ENCODE measurements around the gene KIF5A. TPM values are rescaled to one million over a fixed set of nuclear protein-coding genes. Genes with fewer than 3 reads are reported as not detected.

The KIF5A gene
- total and polyA plus RNA-seq, 2 donors: 1.3 to 1.5 TPM

GRCh38 chr12:57523706-57524614 is 25.9 kb upstream of the KIF5A start:
- no peak for DNase-seq (ENCODE audit: extremely low spot score)
- peaks cover 1% of the 10 kb centered on the region for H3K36me3 ChIP-seq (ENCODE audit: insufficient read depth)
- peak overlapping the region; percentile 52 for H3K4me3 ChIP-seq (ENCODE audit: low read depth, low read length)
- 57% methylated on average over 14 of the region's 14 CpGs for WGBS
- no peaks in the 10 kb centered on the region for H3K4me1 ChIP-seq (ENCODE audit: insufficient read depth)
- no peak overlapping the region for H3K27ac ChIP-seq (ENCODE audit: low read depth)

- no peak for DNase-seq (ENCODE audit: extremely low spot score)
- Histone ChIP-seq H3K4me3 (ENCODE audit: low read depth, low read length) (no peak overlapping the region), H3K4me1 (ENCODE audit: insufficient read depth) (no peaks in the 10 kb centered on the region), H3K27ac (ENCODE audit: low read depth) (no peak overlapping the region), H3K36me3 (ENCODE audit: insufficient read depth) (peaks cover 1% of the 10 kb centered on the region)
- 62% methylated on average over 11 of the region's 11 CpGs for WGBS
Observed at GRCh38 chr12:57524814-57525614, 24.8 kb upstream of the KIF5A start.

GRCh38 chr12:57525615-57526383 is 24.0 kb upstream of the KIF5A start:
- H3K4me1 ChIP-seq (ENCODE audit: insufficient read depth): no peaks in the 10 kb centered on the region
- peaks cover 4% of the 10 kb centered on the region for H3K36me3 ChIP-seq (ENCODE audit: insufficient read depth)
- H3K4me3 ChIP-seq (ENCODE audit: low read depth, low read length): no peak overlapping the region
- 81% methylated on average over 16 of the region's 16 CpGs for WGBS
- no peak for DNase-seq (ENCODE audit: extremely low spot score)
- H3K27ac ChIP-seq (ENCODE audit: low read depth): no peak overlapping the region

- Histone ChIP-seq H3K4me1 (ENCODE audit: insufficient read depth) (no peaks in the 10 kb centered on the region), H3K4me3 (ENCODE audit: low read depth, low read length) (no peak overlapping the region), H3K36me3 (ENCODE audit: insufficient read depth) (peaks cover 4% of the 10 kb centered on the region), H3K27ac (ENCODE audit: low read depth) (no peak overlapping the region)
- WGBS: 81% methylated on average over 4 of the region's 4 CpGs
- DNase-seq (ENCODE audit: extremely low spot score): no peak
Observed at GRCh38 chr12:57526477-57527126, 23.2 kb upstream of the KIF5A start.

GRCh38 chr12:57527184-57527583 is 22.7 kb upstream of the KIF5A start:
- no peak for DNase-seq (ENCODE audit: extremely low spot score)

GRCh38 chr12:57528176-57528575 is 21.7 kb upstream of the KIF5A start:
- no peak overlapping the region for H3K4me3 ChIP-seq (ENCODE audit: low read depth, low read length)
- H3K27ac ChIP-seq (ENCODE audit: low read depth): no peak overlapping the region
- peaks cover 4% of the 10 kb centered on the region for H3K36me3 ChIP-seq (ENCODE audit: insufficient read depth)
- 76% methylated on average over 12 of the region's 12 CpGs for WGBS
- DNase-seq (ENCODE audit: extremely low spot score): no peak
- no peaks in the 10 kb centered on the region for H3K4me1 ChIP-seq (ENCODE audit: insufficient read depth)

More at GRCh38 chr12:57527184-57527583, 22.7 kb upstream of the KIF5A start:
- Histone ChIP-seq H3K4me1 (ENCODE audit: insufficient read depth) (no peaks in the 10 kb centered on the region), H3K36me3 (ENCODE audit: insufficient read depth) (peaks cover 4% of the 10 kb centered on the region), H3K27ac (ENCODE audit: low read depth) (no peak overlapping the region), H3K4me3 (ENCODE audit: low read depth, low read length) (no peak overlapping the region)
- WGBS: 76% methylated on average over 5 of the region's 5 CpGs

GRCh38 chr12:57528831-57529555 is 20.9 kb upstream of the KIF5A start:
- Histone ChIP-seq H3K36me3 (ENCODE audit: insufficient read depth) (peaks cover 5% of the 10 kb centered on the region), H3K27ac (ENCODE audit: low read depth) (no peak overlapping the region)

GRCh38 chr12:57529831-57530230 is 20.0 kb upstream of the KIF5A start:
- H3K4me1 ChIP-seq (ENCODE audit: insufficient read depth): no peaks in the 10 kb centered on the region
- H3K4me3 ChIP-seq (ENCODE audit: low read depth, low read length): no peak overlapping the region
- no peak for DNase-seq (ENCODE audit: extremely low spot score)
- no peak overlapping the region for H3K27ac ChIP-seq (ENCODE audit: low read depth)
- 50% methylated on average over 6 of the region's 6 CpGs for WGBS
- peaks cover 6% of the 10 kb centered on the region for H3K36me3 ChIP-seq (ENCODE audit: insufficient read depth)

More at GRCh38 chr12:57528831-57529555, 20.9 kb upstream of the KIF5A start:
- WGBS: 76% methylated on average over 10 of the region's 10 CpGs
- no peak for DNase-seq (ENCODE audit: extremely low spot score)
- no peak overlapping the region for H3K4me3 ChIP-seq (ENCODE audit: low read depth, low read length)
- no peaks in the 10 kb centered on the region for H3K4me1 ChIP-seq (ENCODE audit: insufficient read depth)

GRCh38 chr12:57530396-57531142 is 19.3 kb upstream of the KIF5A start:
- Histone ChIP-seq H3K4me1 (ENCODE audit: insufficient read depth) (no peaks in the 10 kb centered on the region), H3K36me3 (ENCODE audit: insufficient read depth) (peaks cover 7% of the 10 kb centered on the region), H3K27ac (ENCODE audit: low read depth) (no peak overlapping the region), H3K4me3 (ENCODE audit: low read depth, low read length) (no peak overlapping the region)
- no peak for DNase-seq (ENCODE audit: extremely low spot score)
- WGBS: 72% methylated on average over 5 of the region's 5 CpGs

- no peaks in the 10 kb centered on the region for H3K4me1 ChIP-seq (ENCODE audit: insufficient read depth)
- 85% methylated on average over 1 of the region's 1 CpG for WGBS
- no peak for DNase-seq (ENCODE audit: extremely low spot score)
- H3K4me3 ChIP-seq (ENCODE audit: low read depth, low read length): no peak overlapping the region
- H3K27ac ChIP-seq (ENCODE audit: low read depth): no peak overlapping the region
- peaks cover 7% of the 10 kb centered on the region for H3K36me3 ChIP-seq (ENCODE audit: insufficient read depth)
Observed at GRCh38 chr12:57531836-57532235, 18.0 kb upstream of the KIF5A start.

- no peak overlapping the region for H3K4me3 ChIP-seq (ENCODE audit: low read depth, low read length)
- no peak for DNase-seq (ENCODE audit: extremely low spot score)
- H3K27ac ChIP-seq (ENCODE audit: low read depth): no peak overlapping the region
- peaks cover 5% of the 10 kb centered on the region for H3K36me3 ChIP-seq (ENCODE audit: insufficient read depth)
- H3K4me1 ChIP-seq (ENCODE audit: insufficient read depth): no peaks in the 10 kb centered on the region
- 93% methylated on average over 8 of the region's 8 CpGs for WGBS
Observed at GRCh38 chr12:57533108-57533507, 16.7 kb upstream of the KIF5A start.

- no peak for DNase-seq (ENCODE audit: extremely low spot score)
- no peak overlapping the region for H3K4me3 ChIP-seq (ENCODE audit: low read depth, low read length)
- no peak overlapping the region for H3K27ac ChIP-seq (ENCODE audit: low read depth)
- WGBS: 95% methylated on average over 5 of the region's 5 CpGs
- H3K36me3 ChIP-seq (ENCODE audit: insufficient read depth): peaks cover 5% of the 10 kb centered on the region
- H3K4me1 ChIP-seq (ENCODE audit: insufficient read depth): no peaks in the 10 kb centered on the region
Observed at GRCh38 chr12:57534250-57534649, 15.6 kb upstream of the KIF5A start.

Measured in urinary bladder (tissue), 4 donors.